Sciatic nerve (tissue), 2 donors: Measurements from ENCODE around the gene USPL1. TPM values are rescaled to one million over a fixed set of nuclear protein-coding genes. Genes with fewer than 3 reads are reported as not detected.
A peak's percentile ranks its signal among the peaks of the same experiment; 100 is the strongest.
"Not testable (repeated sequence)": the region's sequence is repeated elsewhere in the genome, so short reads cannot be mapped to it uniquely, and the experiment has no call there.

Experiments used
- ATAC-seq: fragments of 200-7000 bp; cut with Tn5 transposase; one replicate; pipeline ENCODE4 v1.9.1; 2020; ENCODE audit warnings: mild to moderate bottlenecking, moderate library complexity
- DNase-seq: peaks from one replicate; pipeline ENCODE4 v3.0.0-alpha.2; 2020; ENCODE audit warnings: low spot score
- intact Hi-C: fragments of 100-400 bp; cut with DNase I; formaldehyde crosslinking; loops from one replicate; pipeline ENCODE4 v1.14.2; 2022
- total RNA-seq: library from RNA; stranded (reverse); fragmentation: NEBNext Ultra II Directional; extraction: Animal tissue kit (Norgen Biotek cat#: 25700); gene quantifications from one replicate; pipeline ENCODE4 v1.2.1, GENCODE V29; 2021
- donor health status: DM: no; HTN: no; CAD: no.
- donor health status: DM: no; HTN: no; CAD: no.

The USPL1 gene
- total RNA-seq, 1 donor from 2014 or later, result 24.3 TPM

DNA sequence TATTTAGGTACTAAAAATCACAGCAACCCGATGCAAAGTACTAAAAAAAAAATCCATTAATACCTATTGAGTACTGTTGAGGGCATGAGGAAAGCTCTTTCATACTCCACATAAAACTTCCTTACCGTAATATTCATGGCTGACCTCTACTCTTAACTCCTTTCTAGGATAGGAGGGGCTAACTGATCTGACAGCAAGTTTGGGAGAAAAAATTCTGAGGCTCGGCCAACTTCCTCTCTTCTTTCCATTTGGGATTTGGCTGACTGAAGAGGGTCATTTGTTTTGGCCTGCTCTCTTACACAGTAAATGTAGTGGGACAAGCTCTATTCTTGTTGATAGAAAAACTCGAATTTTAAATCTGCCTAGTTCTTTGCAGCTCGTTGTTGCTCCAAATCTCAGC is 9.4 kb upstream of the USPL1 start:
- peak; percentile 85 for ATAC-seq
- DNase-seq, result no peak
- intact Hi-C loops, result no loop called here

DNA sequence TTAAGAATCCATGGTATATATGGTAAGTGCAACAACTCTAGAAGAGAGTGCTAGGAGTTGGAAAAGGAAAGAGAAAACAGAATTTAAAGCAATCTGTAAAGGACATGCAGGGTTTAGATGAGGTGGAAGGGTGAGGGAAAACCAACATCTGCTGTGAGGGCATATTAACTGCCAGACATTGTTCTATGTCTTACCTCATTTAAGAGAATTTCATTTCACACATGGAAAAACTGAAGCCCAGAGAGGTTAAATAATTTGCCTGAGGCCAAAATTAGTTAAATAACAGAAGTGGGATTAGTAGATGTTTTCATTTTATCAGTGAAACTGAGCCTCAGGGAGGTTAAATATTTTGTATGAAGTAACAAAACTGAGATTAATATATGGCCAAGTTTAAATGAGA is 7.4 kb upstream of the USPL1 start:
- DNase-seq, result no peak
- no peak for ATAC-seq
- intact Hi-C loops, result loop anchor here (10.0 kb wide), 1 partner anchor 146 kb away; the partner anchor contains the start of gene HMGB1

DNA sequence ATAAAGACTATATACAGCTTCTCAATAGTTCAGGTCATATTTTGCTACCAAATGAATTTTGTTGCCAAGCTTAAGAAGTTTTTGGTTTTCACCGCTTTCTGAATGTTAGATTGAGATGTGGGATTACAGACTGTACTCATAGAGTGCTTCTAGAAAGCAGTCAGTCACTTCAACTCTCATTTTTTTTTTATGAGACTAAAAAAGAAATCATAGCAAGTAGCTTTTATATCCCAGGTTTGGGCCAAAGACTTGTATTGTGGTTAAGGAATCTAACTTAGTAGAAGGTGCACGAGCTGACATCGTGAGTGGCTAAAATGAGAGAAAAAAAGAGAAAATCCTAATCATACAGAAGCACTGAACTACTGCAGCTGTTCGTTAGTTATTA is 2.2 kb upstream of the USPL1 start:
- no peak for ATAC-seq
- intact Hi-C loops, result loop anchor here (10.0 kb wide), 1 partner anchor 151 kb away; the partner anchor contains the start of gene HMGB1
- DNase-seq, result no peak

DNA sequence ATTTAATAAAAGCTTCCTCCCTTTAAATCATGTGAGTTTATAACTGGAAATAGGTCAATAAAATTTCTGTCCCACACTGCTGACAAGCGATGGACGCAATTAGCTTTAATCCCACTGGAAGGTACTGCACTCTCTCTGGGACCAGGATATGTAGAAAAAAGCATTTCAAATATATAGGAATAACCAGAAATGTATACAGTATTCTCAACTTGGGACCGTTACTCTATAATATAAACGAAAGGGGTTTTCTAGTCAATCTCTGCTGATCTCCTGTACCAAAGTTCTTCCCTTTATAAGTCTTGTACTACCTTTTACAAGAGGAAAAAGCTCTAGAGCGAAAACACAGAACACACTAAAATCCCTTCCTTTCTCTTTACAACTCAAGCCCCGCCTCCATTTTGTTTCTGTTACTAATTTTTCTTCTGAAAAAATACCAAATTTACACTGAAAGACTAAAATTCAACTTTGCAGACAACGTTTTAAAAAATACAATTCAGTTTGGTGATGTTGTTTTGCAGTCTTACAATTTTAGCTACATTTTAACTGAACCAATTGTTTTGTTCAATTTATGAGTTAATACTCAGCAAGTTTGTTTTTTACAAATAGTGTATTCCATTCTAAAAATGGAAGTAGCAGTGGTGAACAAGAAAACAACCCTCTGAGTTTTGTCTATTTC is 1.7 kb upstream of the USPL1 start:
- intact Hi-C loops, result loop anchor here (10.0 kb wide), 1 partner anchor 151 kb away; the partner anchor contains the start of gene HMGB1
- ATAC-seq, result no peak
- DNase-seq, result no peak

DNA sequence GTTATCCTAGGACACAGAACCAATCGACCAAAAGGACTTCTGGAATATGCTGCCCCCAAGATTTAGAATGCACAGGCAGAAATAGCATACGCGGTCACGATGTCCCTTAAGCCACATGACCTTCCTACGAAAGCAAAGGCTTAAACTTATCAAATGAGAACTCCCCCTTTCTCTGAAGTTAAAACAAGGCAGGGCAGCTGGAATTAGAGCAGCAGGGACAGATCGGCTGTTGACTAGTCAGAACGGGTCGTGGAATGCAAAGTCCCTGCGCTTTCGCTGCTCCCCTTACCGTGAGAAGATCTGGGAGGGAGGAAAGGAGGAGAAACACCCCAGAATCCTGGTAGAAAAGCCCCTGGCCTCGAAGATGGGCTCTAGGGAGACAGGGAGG is 799 bp upstream of the USPL1 start:
- DNase-seq (peak; percentile 77), ATAC-seq (peak; percentile 84)
- intact Hi-C loops, result loop anchor here (10.0 kb wide), 1 partner anchor 152 kb away; the partner anchor contains the start of gene HMGB1

DNA sequence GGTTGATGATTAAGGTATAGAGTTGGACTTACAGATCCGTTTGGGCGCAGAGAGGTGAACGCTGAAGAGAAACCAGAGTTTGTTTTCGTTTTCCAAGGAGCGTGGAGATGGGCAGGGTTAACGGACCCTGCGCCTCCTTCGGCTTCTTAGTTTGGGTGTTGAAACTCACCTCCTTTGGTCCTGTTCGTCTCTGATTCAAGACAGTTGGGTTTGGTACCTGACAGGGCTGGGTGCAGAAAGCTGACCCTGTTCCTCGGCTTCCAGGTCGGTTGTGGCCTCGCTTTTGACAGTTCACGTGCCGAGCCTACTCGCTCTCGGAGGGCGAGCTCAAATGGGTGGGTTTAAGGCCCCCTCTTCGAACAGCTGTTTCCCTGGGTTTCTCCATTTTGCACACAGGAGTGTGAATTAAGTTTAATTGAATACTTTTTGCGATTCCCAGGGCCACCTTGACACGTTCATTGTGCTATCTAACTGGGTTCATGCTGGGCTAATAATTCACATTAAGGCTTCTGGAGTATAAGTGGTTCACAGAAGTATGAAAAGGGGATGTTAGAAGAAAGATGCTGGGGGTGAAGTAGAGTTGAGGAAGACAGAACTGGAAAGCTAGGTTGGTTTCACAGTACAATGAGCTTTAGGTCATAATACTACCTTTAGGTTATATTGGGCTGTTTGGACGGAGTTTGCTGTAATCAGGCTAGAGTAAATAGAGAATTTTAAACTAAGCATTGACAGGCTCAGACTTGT is 638 bp downstream of the USPL1 start:
- intact Hi-C loops, result loop anchor here (10.0 kb wide), 1 partner anchor 154 kb away; the partner anchor contains the start of gene HMGB1
- no peak for DNase-seq
- no peak for ATAC-seq

DNA sequence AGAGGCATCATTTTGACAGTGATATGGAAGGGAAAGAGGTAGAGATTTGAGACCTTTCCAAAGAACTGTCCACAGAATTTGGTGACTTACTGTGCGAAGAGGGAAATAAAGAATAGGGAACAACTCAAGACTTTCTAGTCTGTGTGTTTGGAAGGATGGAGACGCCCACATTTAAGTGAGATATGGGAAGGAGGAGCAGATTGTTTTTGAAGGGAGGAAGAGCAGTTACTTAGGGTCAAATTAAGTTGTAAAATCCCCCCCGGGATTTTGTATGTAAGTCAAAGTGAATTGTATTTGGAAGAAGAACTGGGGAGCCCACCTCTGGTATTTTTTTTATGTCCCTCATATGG is 1.2 kb downstream of the USPL1 start:
- intact Hi-C loops, result loop anchor here (10.0 kb wide), 1 partner anchor 154 kb away; the partner anchor contains the start of gene HMGB1
- ATAC-seq (no peak), DNase-seq (no peak)

DNA sequence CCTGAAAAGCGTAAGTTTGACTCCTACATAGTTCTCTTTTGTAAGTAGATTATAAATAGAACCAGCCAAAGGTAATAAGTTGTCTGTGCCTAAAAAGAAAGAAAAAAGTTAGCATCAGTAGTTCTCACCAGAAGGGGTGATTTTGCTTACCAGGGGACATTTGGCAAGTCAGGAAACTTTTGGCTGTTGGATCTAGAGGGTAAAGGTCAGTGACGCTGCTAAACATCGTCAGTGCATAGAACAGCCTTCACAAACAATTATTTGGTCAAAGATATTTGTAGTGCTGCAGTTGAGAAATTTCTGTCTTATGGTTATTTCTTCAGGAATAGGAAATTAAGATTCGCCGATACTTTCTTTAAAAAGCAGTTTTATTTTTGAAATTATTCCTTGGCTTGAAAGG is 2.0 kb downstream of the USPL1 start:
- intact Hi-C loops, result loop anchor here (10.0 kb wide), 1 partner anchor 155 kb away; the partner anchor contains the start of gene HMGB1
- DNase-seq (no peak), ATAC-seq (no peak)

DNA sequence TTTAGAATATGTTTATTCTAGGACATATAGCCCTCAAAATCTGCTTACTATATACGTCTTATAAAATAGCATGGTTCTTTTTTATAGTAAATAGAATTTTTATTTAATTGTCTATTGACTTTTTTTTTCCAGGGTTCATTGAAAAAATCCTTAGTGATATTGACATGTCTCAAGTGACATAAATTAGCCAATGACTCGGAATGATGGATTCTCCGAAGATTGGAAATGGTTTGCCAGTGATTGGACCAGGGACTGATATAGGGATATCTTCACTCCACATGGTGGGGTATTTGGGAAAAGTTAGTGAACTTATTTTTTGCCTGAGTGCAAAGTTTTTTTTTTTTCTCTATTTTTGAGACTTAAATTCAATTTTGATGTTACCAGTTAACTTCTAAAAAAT is 3.2 kb downstream of the USPL1 start:
- intact Hi-C loops, result no loop called here
- ATAC-seq, result no peak

DNA sequence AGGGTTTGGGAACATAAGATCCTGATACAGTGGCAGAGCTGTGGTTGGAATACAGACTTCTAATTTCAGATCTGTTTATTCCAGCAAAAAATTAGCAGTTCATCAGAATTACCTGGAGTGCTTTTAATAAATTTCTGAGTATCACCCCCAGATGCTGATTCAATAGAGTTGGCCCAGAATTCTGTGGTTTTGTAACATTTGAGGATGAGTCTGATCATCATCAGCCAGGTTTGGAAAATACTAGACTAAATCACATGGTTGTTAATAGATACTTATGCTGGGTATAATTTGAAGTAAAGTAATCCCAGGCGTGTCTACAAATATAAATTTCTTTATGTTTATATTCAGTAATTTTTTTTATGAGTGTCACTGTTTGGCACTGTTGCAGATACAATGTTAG is 4.8 kb downstream of the USPL1 start:
- intact Hi-C loops, result no loop called here
- DNase-seq (no peak), ATAC-seq (no peak)

More for the DNA sequence above, 3.2 kb downstream of the USPL1 start:
- no peak for DNase-seq

DNA sequence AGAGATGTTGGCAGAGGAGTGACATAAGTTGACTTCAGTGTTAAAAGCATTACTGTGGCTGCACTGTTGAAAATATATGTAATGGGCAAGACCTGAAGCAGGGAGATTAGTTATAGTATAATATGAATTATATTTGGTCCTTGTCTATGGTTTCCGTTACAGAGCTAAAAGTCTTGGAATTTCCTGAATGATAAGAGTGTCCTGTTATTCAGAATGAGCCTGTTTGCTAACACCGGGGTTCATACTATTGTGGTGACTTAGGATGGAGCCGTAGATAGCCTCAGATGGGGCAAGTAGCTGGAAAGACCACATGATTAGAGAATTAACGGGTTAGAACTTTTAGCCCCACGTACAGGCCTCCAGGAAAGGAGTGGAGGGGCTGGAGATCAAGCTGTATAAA is 5.7 kb downstream of the USPL1 start:
- no peak for ATAC-seq
- DNase-seq, result no peak
- intact Hi-C loops, result no loop called here

DNA sequence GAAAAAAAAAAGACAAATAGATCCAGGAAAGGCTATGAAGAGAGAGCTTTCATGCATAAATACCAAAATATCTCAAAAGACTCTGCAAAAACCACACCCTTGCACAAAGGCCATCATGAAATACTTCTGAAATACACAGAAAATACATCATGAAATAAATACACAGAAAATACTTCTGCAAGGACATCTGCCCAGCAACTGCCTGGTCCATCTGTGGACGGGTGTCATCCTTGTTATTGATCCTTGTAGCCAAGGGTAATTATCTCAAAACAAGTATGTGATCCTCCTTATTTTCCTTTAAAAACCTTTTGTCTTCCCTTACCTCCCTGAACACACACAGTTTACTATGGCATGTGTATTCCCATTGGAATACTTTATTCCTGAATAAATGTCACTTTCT is 6.9 kb downstream of the USPL1 start:
- ATAC-seq (no peak), DNase-seq (no peak)
- intact Hi-C loops, result no loop called here

DNA sequence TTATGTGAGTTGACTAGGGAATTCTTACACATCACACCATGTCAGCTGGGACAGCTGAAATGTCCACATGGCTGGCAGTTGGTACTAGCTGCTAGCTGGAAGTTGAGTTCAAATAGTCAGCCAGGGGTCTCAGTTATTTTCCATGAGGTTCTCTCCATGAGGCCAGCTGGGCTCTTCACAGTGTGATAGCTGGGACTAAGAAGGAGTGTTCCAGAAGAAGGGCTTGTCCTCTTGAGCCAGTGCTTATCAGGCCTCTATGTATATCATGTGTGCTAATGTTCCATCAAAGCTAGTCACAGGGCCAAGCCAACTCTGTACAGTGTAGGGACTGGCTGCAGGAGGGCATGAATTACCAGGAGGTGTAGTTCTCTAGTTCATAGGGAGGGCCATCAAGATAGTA is 11.8 kb downstream of the USPL1 start:
- intact Hi-C loops, result no loop called here
- DNase-seq (no peak), ATAC-seq (no peak)

DNA sequence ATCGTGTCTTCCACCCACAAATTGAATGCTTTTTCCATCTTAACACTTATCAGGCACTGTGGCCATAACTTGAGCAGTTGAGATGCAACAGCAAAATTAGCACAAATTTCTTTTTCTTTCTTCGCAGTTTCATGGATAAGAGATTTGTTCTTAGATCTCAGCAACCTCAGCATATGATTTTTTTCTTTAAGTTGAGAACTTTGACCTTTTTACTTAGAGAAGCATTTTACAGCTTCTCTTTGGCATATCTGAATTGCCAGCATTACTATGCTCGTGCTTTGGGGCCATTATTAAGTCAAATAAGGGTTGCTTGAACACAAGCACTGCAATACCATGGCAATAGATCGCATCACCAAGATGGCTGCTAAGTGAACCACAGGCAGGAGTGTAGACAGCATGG is 16.1 kb downstream of the USPL1 start:
- DNase-seq (no peak), ATAC-seq (no peak)
- intact Hi-C loops, result no loop called here

DNA sequence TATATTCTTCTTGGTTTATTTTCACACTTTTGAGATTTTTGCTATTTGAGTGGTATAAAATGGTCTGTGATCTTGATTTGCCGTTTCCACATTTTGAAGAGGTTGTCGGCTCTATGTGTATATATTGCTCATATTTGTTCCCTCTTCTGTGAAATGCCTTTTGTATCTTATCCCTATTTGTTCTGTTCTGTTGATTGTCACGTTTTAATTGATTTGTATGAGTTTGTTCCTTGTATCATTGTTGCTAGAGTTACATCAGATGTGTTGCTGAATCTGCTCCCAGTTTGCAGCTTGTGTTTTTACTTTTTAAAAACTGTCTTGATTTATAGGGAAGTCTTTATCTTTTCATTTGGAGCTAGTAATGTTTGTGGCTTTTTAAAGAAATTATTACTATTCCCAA is 17.1 kb downstream of the USPL1 start:
- ATAC-seq (no peak), DNase-seq (no peak)
- intact Hi-C loops, result no loop called here

DNA sequence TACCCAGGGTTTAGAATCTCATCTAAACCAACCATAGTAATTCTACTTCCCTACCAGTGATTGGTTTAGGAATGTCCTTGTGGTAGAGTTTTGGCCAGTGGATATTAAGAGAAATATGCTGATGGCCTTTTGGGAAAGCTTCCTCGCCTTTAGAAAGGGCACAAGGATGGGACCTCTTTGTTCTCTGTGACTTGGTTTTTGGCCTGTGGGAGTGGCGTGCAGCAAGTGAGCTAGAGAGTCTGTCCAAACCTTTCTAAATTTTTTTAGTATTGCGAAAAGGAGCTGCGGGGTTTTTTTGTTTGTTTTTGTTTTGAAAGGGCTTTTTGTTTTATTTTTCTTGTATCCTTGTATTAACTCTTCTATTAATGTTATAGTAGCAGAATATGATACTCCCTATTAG is 20.6 kb downstream of the USPL1 start:
- DNase-seq, result no peak
- peak; percentile 83 for ATAC-seq
- intact Hi-C loops, result no loop called here

DNA sequence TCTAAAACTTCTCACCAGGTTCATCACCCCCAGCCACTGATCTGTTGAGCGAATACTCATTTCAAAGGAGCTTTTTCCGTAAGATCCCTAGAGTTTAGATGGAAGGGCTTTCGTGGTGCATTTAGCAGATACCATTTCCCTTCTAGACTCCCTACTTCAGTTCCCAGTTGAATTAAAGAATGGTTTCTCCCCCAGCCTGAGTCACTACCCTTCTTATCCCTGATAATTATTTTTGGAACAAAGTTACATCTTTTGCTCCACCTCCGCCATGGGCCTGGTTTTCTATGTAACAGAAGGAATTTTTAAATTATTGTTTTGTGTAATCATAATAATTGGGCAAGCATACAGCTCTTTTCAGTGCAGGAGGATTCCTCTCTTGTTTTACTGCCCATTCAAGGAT is 22.0 kb downstream of the USPL1 start:
- no peak for DNase-seq
- intact Hi-C loops, result no loop called here
- peak; percentile 34 for ATAC-seq

DNA sequence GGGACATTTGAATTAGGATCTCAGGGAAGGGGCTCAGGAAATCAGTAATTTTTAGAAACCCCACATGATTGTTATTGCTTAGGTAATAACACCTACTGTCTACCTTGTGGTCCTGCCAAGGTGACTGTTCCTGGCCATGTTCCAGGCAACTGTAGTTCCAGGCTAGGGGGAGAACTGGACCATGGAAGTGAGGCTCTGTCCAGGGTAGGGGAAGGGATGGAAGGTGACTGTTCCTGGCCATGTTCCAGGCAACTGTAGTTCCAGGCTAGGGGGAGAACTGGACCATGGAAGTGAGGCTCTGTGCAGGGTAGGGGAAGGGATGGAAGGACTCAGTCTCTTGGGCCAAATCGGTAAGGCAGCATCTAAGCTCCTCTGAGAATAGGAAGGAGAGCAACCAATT is 23.5 kb downstream of the USPL1 start:
- intact Hi-C loops, ATAC-seq, DNase-seq: not testable (repeated sequence)

DNA sequence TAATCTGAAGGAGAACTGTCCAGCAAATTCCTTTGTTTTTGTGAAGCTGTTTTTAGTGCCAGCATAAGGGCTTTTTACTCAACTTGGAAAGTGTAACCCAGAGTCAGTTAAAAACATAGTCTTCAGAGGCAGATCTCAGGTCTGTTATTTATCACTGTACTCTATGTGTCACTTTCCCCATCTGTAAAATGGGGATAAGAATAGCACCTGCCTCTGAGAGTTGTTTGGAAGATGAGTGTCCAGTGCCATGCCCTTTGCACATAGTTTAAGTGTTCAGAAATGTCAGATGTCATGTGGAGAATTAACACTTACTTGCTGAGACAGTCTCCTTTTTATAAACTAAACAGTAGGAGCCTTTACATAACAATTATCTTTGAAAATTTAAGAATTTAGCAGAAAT is 27.9 kb downstream of the USPL1 start:
- ATAC-seq (no peak), DNase-seq (no peak)
- intact Hi-C loops, result no loop called here

DNA sequence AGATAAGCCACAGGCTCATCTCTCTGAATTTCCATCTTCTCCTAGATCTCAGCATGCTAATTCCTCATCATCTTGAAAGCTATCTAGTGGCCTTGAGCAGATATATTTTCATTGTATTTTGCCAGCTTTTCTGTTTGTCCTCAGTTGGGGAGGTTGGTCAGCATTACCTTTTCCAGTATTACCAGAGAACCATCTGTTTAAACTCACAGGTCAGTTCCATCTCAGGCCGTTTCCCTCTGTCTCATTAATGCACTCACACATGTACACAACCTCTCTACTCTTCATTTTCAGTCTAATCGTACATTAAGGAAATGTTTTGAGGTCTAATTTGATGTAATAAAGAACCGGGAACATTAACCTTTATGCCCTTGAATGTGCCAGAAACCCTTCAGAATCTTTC is 29.7 kb downstream of the USPL1 start:
- no peak for ATAC-seq
- DNase-seq, result no peak
- intact Hi-C loops, result no loop called here
